ENCODE measurements around the gene AWAT2.

AWAT2 gene

GRCh38 chrX:70041993-70042392, 7.7 kb downstream of the AWAT2 start:
- DNase-seq (no peak), ATAC-seq (ENCODE audit: insufficient read depth, low read depth) (no peak)
- Histone ChIP-seq H3K27ac (ENCODE audit: low read length) (no peak overlapping the region), H3K9ac (ENCODE audit: low read depth, low read length) (no peak overlapping the region), H3K4me3 (ENCODE audit: low read depth in 1 of 2, low read length in 2 of 2) (no peak overlapping the region), H4K20me1 (ENCODE audit: insufficient read depth, low read length) (no peaks in the 10 kb centered on the region), H3K4me1 (ENCODE audit: insufficient read depth, low read length) (no peaks in the 10 kb centered on the region), H3K9me3 (ENCODE audit: insufficient read depth, low read length, severe bottlenecking) (no peaks in the 10 kb centered on the region), H3K79me2 (ENCODE audit: insufficient read depth, low read length) (no peaks in the 10 kb centered on the region), H3K27me3 (ENCODE audit: insufficient read depth, low read length, poor library complexity) (no peaks in the 10 kb centered on the region), H2AFZ (ENCODE audit: low read depth, low read length) (no peak overlapping the region), H3K36me3 (ENCODE audit: insufficient read depth, low read length) (no peaks in the 10 kb centered on the region), H3K4me2 (ENCODE audit: insufficient read depth, low read length) (no peak overlapping the region)
- no peak for TF ChIP-seq CTCF (IDR thresholded peaks at IDR 0.05; ENCODE audit: borderline replicate concordance, extremely low read depth, low read length, poor library complexity, severe bottlenecking)
- no peak for TF ChIP-seq EZH2 (IDR thresholded peaks at IDR 0.05; ENCODE audit: borderline replicate concordance, low read depth, low read length, severe bottlenecking)

- Histone ChIP-seq H3K36me3 (ENCODE audit: insufficient read depth, low read length) (no peaks in the 10 kb centered on the region), H3K4me3 (ENCODE audit: low read depth in 1 of 2, low read length in 2 of 2) (no peak overlapping the region), H3K79me2 (ENCODE audit: insufficient read depth, low read length) (no peaks in the 10 kb centered on the region), H3K4me1 (ENCODE audit: insufficient read depth, low read length) (no peaks in the 10 kb centered on the region), H3K27me3 (ENCODE audit: insufficient read depth, low read length, poor library complexity) (no peaks in the 10 kb centered on the region), H3K4me2 (ENCODE audit: insufficient read depth, low read length) (no peak overlapping the region), H3K9me3 (ENCODE audit: insufficient read depth, low read length, severe bottlenecking) (no peaks in the 10 kb centered on the region), H3K9ac (ENCODE audit: low read depth, low read length) (no peak overlapping the region), H3K27ac (ENCODE audit: low read length) (no peak overlapping the region), H2AFZ (ENCODE audit: low read depth, low read length) (no peak overlapping the region), H4K20me1 (ENCODE audit: insufficient read depth, low read length) (no peaks in the 10 kb centered on the region)
- no peak for ATAC-seq (ENCODE audit: insufficient read depth, low read depth)
- no peak for DNase-seq
- TF ChIP-seq EZH2 (IDR thresholded peaks at IDR 0.05; ENCODE audit: borderline replicate concordance, low read depth, low read length, severe bottlenecking), result no peak
- no peak for TF ChIP-seq CTCF (IDR thresholded peaks at IDR 0.05; ENCODE audit: borderline replicate concordance, extremely low read depth, low read length, poor library complexity, severe bottlenecking)
Observed at GRCh38 chrX:70039758-70040157, 10.0 kb downstream of the AWAT2 start.

- H3K36me3 ChIP-seq (ENCODE audit: insufficient read depth, low read length), result no peaks in the 10 kb centered on the region
- H3K9ac ChIP-seq (ENCODE audit: low read depth, low read length), result no peak overlapping the region
- no peaks in the 10 kb centered on the region for H3K4me1 ChIP-seq (ENCODE audit: insufficient read depth, low read length)
- no peaks in the 10 kb centered on the region for H4K20me1 ChIP-seq (ENCODE audit: insufficient read depth, low read length)
- TF ChIP-seq EZH2 (IDR thresholded peaks at IDR 0.05; ENCODE audit: borderline replicate concordance, low read depth, low read length, severe bottlenecking), result no peak
- no peak for TF ChIP-seq CTCF (IDR thresholded peaks at IDR 0.05; ENCODE audit: borderline replicate concordance, extremely low read depth, low read length, poor library complexity, severe bottlenecking)
- H3K4me2 ChIP-seq (ENCODE audit: insufficient read depth, low read length), result no peak overlapping the region
- H3K79me2 ChIP-seq (ENCODE audit: insufficient read depth, low read length), result no peaks in the 10 kb centered on the region
- H2AFZ ChIP-seq (ENCODE audit: low read depth, low read length), result no peak overlapping the region
- no peaks in the 10 kb centered on the region for H3K9me3 ChIP-seq (ENCODE audit: insufficient read depth, low read length, severe bottlenecking)
- DNase-seq, result no peak
- no peak overlapping the region for H3K27ac ChIP-seq (ENCODE audit: low read length)
- no peak overlapping the region for H3K4me3 ChIP-seq (ENCODE audit: low read depth in 1 of 2, low read length in 2 of 2)
- H3K27me3 ChIP-seq (ENCODE audit: insufficient read depth, low read length, poor library complexity), result no peaks in the 10 kb centered on the region
- no peak for ATAC-seq (ENCODE audit: insufficient read depth, low read depth)
Observed at GRCh38 chrX:70038951-70039350, 10.8 kb downstream of the AWAT2 start.

- DNase-seq (no peak), ATAC-seq (ENCODE audit: insufficient read depth, low read depth) (no peak)
- Histone ChIP-seq H3K4me1 (ENCODE audit: insufficient read depth, low read length) (no peaks in the 10 kb centered on the region), H3K9me3 (ENCODE audit: insufficient read depth, low read length, severe bottlenecking) (no peaks in the 10 kb centered on the region), H3K9ac (ENCODE audit: low read depth, low read length) (no peak overlapping the region), H3K4me3 (ENCODE audit: low read depth in 1 of 2, low read length in 2 of 2) (no peak overlapping the region), H4K20me1 (ENCODE audit: insufficient read depth, low read length) (no peaks in the 10 kb centered on the region), H2AFZ (ENCODE audit: low read depth, low read length) (no peak overlapping the region), H3K79me2 (ENCODE audit: insufficient read depth, low read length) (no peaks in the 10 kb centered on the region), H3K4me2 (ENCODE audit: insufficient read depth, low read length) (no peak overlapping the region), H3K27ac (ENCODE audit: low read length) (no peak overlapping the region), H3K36me3 (ENCODE audit: insufficient read depth, low read length) (no peaks in the 10 kb centered on the region), H3K27me3 (ENCODE audit: insufficient read depth, low read length, poor library complexity) (no peaks in the 10 kb centered on the region)
- TF ChIP-seq CTCF (IDR thresholded peaks at IDR 0.05; ENCODE audit: borderline replicate concordance, extremely low read depth, low read length, poor library complexity, severe bottlenecking), result no peak
- no peak for TF ChIP-seq EZH2 (IDR thresholded peaks at IDR 0.05; ENCODE audit: borderline replicate concordance, low read depth, low read length, severe bottlenecking)
Observed at GRCh38 chrX:70038515-70038914, 11.2 kb downstream of the AWAT2 start.

All from DND-41 (cell line).